ENCODE measurements around the gene SHH. TPM values are rescaled to one million over a fixed set of nuclear protein-coding genes. Genes with fewer than 3 reads are reported as not detected.

Gene SHH
- polyA plus RNA-seq, 1 donor (not counting 4 experiments of a cell fraction or from before 2014, with no cell fraction given), result not detected

GRCh38 chr7:155788616-155789000, 23.7 kb downstream of the SHH start:
- no peak overlapping the region for H3K4me3 ChIP-seq (ENCODE audit: control insufficient read depth in 2 of 3, extremely low read depth in 1 of 3, insufficient read depth in 2 of 3, low read depth in 1 of 3, low read length in 3 of 3)
- no peak overlapping the region for H3K9ac ChIP-seq (ENCODE audit: control insufficient read depth, extremely low read depth, insufficient read depth, low read length)
- dilution Hi-C loops (cut with MboI; ENCODE audit: extremely low pct_ligation_motif_present, low sequenced_read_pairs), result no loop called here
- peaks cover 9% of the 10 kb centered on the region for H3K27me3 ChIP-seq (ENCODE audit: control insufficient read depth, extremely low read depth, insufficient read depth, low read length)
- TF ChIP-seq EZH2 (IDR thresholded peaks at IDR 0.05; ENCODE audit: low read length) (no peak), CTCF (optimal IDR thresholded peaks at IDR 0.05 in 1 of 3, IDR thresholded peaks at IDR 0.05 in 1 of 3, conservative IDR thresholded peaks at IDR 0.05 in 1 of 3; ENCODE audit: extremely low read depth in 1 of 3, insufficient read depth in 2 of 3, low read length in 3 of 3) (no peak)
- peaks cover 2% of the 10 kb centered on the region for H3K9me3 ChIP-seq (ENCODE audit: control insufficient read depth, low read depth, low read length)
- H4K20me1 ChIP-seq (ENCODE audit: control insufficient read depth, extremely low read depth, insufficient read depth, low read length), result no peaks in the 10 kb centered on the region
- DNase-seq (ENCODE audit: low read depth, low spot score), result no peak
- H3K27ac ChIP-seq (ENCODE audit: control insufficient read depth, insufficient read depth, low read length), result no peak overlapping the region
- H3K4me1 ChIP-seq (ENCODE audit: control insufficient read depth, extremely low read depth, insufficient read depth, low read length), result peaks cover 10% of the 10 kb centered on the region
- H3K79me2 ChIP-seq (ENCODE audit: control insufficient read depth, insufficient read depth, low read length), result no peaks in the 10 kb centered on the region
- H3K36me3 ChIP-seq (ENCODE audit: control insufficient read depth in 2 of 2, extremely low read depth in 1 of 2, insufficient read depth in 2 of 2, low read length in 2 of 2), result no peaks in the 10 kb centered on the region
- no peak for FAIRE-seq
- peak overlapping the region; percentile 68 for H2AFZ ChIP-seq (ENCODE audit: control insufficient read depth, low read length)
- no peaks in the 10 kb centered on the region for H3K9me1 ChIP-seq (ENCODE audit: control insufficient read depth, extremely low read depth, insufficient read depth, low read length)
- peak overlapping the region; percentile 22 for H3K4me2 ChIP-seq (ENCODE audit: control insufficient read depth, extremely low read depth, insufficient read depth, low read depth, low read length)

- Histone ChIP-seq H3K9ac (ENCODE audit: control insufficient read depth, extremely low read depth, insufficient read depth, low read length) (peak overlapping the region; percentile 22), H3K4me2 (ENCODE audit: control insufficient read depth, extremely low read depth, insufficient read depth, low read depth, low read length) (peak overlapping the region; percentile 60)
- dilution Hi-C loops (cut with MboI; ENCODE audit: extremely low pct_ligation_motif_present, low sequenced_read_pairs), result no loop called here
Measured at GRCh38 chr7:155787171-155787851, 25.0 kb downstream of the SHH start.

More at GRCh38 chr7:155787171-155787851, 25.0 kb downstream of the SHH start:
- no peaks in the 10 kb centered on the region for H3K9me1 ChIP-seq (ENCODE audit: control insufficient read depth, extremely low read depth, insufficient read depth, low read length)
- H3K4me3 ChIP-seq (ENCODE audit: control insufficient read depth in 2 of 3, extremely low read depth in 1 of 3, insufficient read depth in 2 of 3, low read depth in 1 of 3, low read length in 3 of 3), result peak overlapping the region; percentile 20 to 49 (median 21)
- DNase-seq (ENCODE audit: low read depth, low spot score) (no peak), FAIRE-seq (no peak)
- H4K20me1 ChIP-seq (ENCODE audit: control insufficient read depth, extremely low read depth, insufficient read depth, low read length), result no peaks in the 10 kb centered on the region
- no peak overlapping the region for H3K27ac ChIP-seq (ENCODE audit: control insufficient read depth, insufficient read depth, low read length)
- H3K4me1 ChIP-seq (ENCODE audit: control insufficient read depth, extremely low read depth, insufficient read depth, low read length), result peaks cover 10% of the 10 kb centered on the region
- no peaks in the 10 kb centered on the region for H3K36me3 ChIP-seq (ENCODE audit: control insufficient read depth in 2 of 2, extremely low read depth in 1 of 2, insufficient read depth in 2 of 2, low read length in 2 of 2)
- H2AFZ ChIP-seq (ENCODE audit: control insufficient read depth, low read length), result no peak overlapping the region
- H3K9me3 ChIP-seq (ENCODE audit: control insufficient read depth, low read depth, low read length), result no peaks in the 10 kb centered on the region
- peaks cover 9% of the 10 kb centered on the region for H3K27me3 ChIP-seq (ENCODE audit: control insufficient read depth, extremely low read depth, insufficient read depth, low read length)
- no peaks in the 10 kb centered on the region for H3K79me2 ChIP-seq (ENCODE audit: control insufficient read depth, insufficient read depth, low read length)
- no peak for TF ChIP-seq CTCF (optimal IDR thresholded peaks at IDR 0.05 in 1 of 3, IDR thresholded peaks at IDR 0.05 in 1 of 3, conservative IDR thresholded peaks at IDR 0.05 in 1 of 3; ENCODE audit: extremely low read depth in 1 of 3, insufficient read depth in 2 of 3, low read length in 3 of 3)
- TF ChIP-seq EZH2 (IDR thresholded peaks at IDR 0.05; ENCODE audit: low read length), result no peak
